Fibroblast of lung (primary cell): Measurements from ENCODE around the gene ERRFI1.

Source experiments
- EZH2 ChIP-seq: IDR thresholded peaks from 2 replicates; pipeline ENCODE4 v1.5.1; 2012; ENCODE audit warnings: low read length, control low read depth, mild to moderate bottlenecking; ENCODE audit errors: missing control alignments
- TF ChIP-seq, protein P1 (sequence below), 2 donors: IDR thresholded peaks in 1 of 2; conservative IDR thresholded peaks in 1 of 2; 1 replicate in 1 of 2; 2 replicates in 1 of 2; pipeline ENCODE4 v1.5.1; 2011 to 2012; ENCODE audit warnings: low read length in 2 of 2, control low read depth in 1 of 2, inconsistent platforms in 1 of 2, low read depth in 1 of 2, mild to moderate bottlenecking in 1 of 2

DNA sequence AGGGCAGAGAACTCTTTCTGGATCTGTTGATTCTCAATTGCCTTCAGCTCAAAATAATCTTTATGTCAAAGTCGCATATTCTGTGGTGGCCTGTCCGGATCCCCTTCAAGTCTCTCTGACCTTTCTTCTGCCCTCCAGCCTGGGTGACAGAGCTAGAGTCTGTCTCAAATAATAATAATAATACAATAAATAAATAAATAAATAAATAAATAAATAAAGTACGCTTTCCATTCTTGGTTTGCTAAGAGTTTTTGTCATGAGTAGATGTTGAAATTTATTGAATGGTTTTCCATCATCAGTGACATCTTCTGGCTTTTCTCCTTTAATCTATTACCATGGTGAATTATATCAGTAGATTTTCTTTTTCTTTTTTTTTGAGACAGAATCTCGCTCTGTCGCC is 30.7 kb downstream of the ERRFI1 start:
- TF ChIP-seq, protein P1, sequence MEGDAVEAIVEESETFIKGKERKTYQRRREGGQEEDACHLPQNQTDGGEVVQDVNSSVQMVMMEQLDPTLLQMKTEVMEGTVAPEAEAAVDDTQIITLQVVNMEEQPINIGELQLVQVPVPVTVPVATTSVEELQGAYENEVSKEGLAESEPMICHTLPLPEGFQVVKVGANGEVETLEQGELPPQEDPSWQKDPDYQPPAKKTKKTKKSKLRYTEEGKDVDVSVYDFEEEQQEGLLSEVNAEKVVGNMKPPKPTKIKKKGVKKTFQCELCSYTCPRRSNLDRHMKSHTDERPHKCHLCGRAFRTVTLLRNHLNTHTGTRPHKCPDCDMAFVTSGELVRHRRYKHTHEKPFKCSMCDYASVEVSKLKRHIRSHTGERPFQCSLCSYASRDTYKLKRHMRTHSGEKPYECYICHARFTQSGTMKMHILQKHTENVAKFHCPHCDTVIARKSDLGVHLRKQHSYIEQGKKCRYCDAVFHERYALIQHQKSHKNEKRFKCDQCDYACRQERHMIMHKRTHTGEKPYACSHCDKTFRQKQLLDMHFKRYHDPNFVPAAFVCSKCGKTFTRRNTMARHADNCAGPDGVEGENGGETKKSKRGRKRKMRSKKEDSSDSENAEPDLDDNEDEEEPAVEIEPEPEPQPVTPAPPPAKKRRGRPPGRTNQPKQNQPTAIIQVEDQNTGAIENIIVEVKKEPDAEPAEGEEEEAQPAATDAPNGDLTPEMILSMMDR (conservative IDR thresholded peaks at IDR 0.05 in 1 of 2, IDR thresholded peaks at IDR 0.05 in 1 of 2; ENCODE audit: low read depth in 1 of 2, low read length in 2 of 2) = no peak
- TF ChIP-seq EZH2 = no peak
